ENCODE measurements around the gene TIGD1. TPM values are rescaled to one million over a fixed set of nuclear protein-coding genes. Genes with fewer than 3 reads are reported as not detected.

Gene TIGD1
- total RNA-seq, 1 donor from 2014 or later, result 3.7 TPM

DNA sequence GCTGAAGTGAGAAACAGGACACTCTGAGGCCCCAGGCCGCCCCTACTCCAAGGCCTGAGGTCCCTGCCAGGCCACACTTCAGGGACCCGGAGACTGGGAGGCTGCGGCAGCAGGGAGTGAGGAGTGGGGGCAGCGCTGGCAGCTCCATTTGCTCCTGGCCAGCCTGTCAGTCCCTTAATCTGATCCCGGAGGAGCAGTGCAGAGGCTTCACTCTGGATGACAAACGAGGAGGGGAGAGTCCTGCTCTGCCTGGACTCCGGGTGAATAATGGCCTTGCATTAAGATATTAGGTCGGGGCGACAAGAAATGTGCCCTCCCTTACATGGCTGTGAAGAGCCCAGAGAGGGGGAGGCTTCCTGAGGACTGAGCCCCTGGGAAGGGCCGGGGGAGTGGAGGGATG is 44.5 kb downstream of the TIGD1 start:
- no peak overlapping the region for H3K4me3 ChIP-seq (ENCODE audit: low read length in 3 of 3)
- peaks cover 0 to 13% (median 8%) of the 10 kb centered on the region in 3 donors for H3K27me3 ChIP-seq (ENCODE audit: control insufficient read depth in 3 of 3, insufficient read depth in 3 of 3, low read length in 3 of 3)
- H3K4me1 ChIP-seq (ENCODE audit: control insufficient read depth in 3 of 3, insufficient read depth in 3 of 3, low read length in 3 of 3), result peaks cover 5 to 10% (median 9%) of the 10 kb centered on the region in 3 donors
- no peak overlapping the region for H3K27ac ChIP-seq (ENCODE audit: low read depth, low read length)
- no peaks in the 10 kb centered on the region for H3K9me3 ChIP-seq (ENCODE audit: control insufficient read depth in 3 of 3, low read length in 3 of 3)
- H3K9ac ChIP-seq (ENCODE audit: low read depth in 1 of 3, low read length in 3 of 3), result no peak overlapping the region
- no peaks in the 10 kb centered on the region for H3K36me3 ChIP-seq (ENCODE audit: control insufficient read depth in 3 of 3, insufficient read depth in 3 of 3, low read length in 3 of 3)

DNA sequence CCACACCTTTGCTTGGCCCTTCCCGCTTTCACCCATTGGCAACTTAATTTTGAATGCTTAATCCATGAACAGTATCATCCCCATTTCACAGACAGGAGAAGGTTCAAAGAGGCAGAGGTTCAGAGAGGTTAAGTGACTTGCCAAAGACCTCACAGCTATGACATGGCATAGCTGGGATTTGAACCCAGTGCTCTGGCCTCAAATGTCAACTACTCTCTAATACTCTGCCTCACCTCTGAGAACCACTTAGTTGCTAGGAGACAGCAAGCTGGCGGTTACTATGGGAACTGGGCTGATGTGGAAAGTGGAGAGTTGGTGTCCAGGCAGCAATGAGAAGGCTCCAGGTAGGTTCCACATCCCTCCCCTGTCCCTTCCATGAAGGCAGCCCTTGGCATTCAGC is 45.9 kb downstream of the TIGD1 start:
- Histone ChIP-seq H3K27me3 (ENCODE audit: control insufficient read depth in 3 of 3, insufficient read depth in 3 of 3, low read length in 3 of 3) (peaks cover 0 to 16% (median 8%) of the 10 kb centered on the region in 3 donors), H3K4me3 (ENCODE audit: low read length in 3 of 3) (no peak overlapping the region), H3K9me3 (ENCODE audit: control insufficient read depth in 3 of 3, low read length in 3 of 3) (no peaks in the 10 kb centered on the region)

DNA sequence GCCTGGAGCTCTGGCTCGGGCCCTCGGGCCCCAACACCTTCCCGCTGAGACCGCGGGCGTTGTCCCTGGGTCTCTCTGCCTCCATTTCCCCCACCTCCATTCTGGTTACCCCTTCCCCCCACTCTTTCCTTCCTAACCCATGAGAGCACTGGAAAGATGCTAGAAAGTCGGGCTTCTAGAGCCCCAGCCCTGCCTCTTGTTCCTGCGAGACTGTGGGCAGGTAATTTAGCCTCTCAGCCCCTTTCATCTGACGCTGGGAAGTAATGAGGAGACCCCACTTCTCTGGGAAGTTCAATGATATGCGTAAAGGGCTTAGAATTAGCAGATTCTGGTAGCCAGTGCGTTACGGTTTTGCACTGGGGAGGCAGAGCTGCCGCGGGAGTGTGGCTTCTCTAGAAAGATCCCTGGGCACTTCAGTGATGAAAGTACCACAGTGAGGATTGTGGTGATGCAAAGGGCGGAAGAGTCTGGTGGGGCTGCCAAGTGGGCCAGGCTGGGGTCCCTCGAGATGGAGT is 46.5 kb downstream of the TIGD1 start:
- Histone ChIP-seq H3K27me3 (ENCODE audit: control insufficient read depth in 3 of 3, insufficient read depth in 3 of 3, low read length in 3 of 3) (peaks cover 0 to 16% (median 8%) of the 10 kb centered on the region in 3 donors), H3K9me3 (ENCODE audit: control insufficient read depth in 3 of 3, low read length in 3 of 3) (no peaks in the 10 kb centered on the region), H3K27ac (ENCODE audit: low read depth, low read length) (no peak overlapping the region), H3K4me3 (ENCODE audit: low read length in 3 of 3) (peak overlapping the region in 1 of 3 donors; percentile 61), H3K36me3 (ENCODE audit: control insufficient read depth in 3 of 3, insufficient read depth in 3 of 3, low read length in 3 of 3) (no peaks in the 10 kb centered on the region), H3K4me1 (ENCODE audit: control insufficient read depth in 3 of 3, insufficient read depth in 3 of 3, low read length in 3 of 3) (peaks cover 5 to 10% (median 9%) of the 10 kb centered on the region in 3 donors), H3K9ac (ENCODE audit: low read depth in 1 of 3, low read length in 3 of 3) (no peak overlapping the region)

More for the DNA sequence above, 45.9 kb downstream of the TIGD1 start:
- no peak overlapping the region for H3K9ac ChIP-seq (ENCODE audit: low read depth in 1 of 3, low read length in 3 of 3)
- no peak overlapping the region for H3K27ac ChIP-seq (ENCODE audit: low read depth, low read length)
- H3K4me1 ChIP-seq (ENCODE audit: control insufficient read depth in 3 of 3, insufficient read depth in 3 of 3, low read length in 3 of 3), result peaks cover 5 to 10% (median 9%) of the 10 kb centered on the region in 3 donors
- no peaks in the 10 kb centered on the region for H3K36me3 ChIP-seq (ENCODE audit: control insufficient read depth in 3 of 3, insufficient read depth in 3 of 3, low read length in 3 of 3)

DNA sequence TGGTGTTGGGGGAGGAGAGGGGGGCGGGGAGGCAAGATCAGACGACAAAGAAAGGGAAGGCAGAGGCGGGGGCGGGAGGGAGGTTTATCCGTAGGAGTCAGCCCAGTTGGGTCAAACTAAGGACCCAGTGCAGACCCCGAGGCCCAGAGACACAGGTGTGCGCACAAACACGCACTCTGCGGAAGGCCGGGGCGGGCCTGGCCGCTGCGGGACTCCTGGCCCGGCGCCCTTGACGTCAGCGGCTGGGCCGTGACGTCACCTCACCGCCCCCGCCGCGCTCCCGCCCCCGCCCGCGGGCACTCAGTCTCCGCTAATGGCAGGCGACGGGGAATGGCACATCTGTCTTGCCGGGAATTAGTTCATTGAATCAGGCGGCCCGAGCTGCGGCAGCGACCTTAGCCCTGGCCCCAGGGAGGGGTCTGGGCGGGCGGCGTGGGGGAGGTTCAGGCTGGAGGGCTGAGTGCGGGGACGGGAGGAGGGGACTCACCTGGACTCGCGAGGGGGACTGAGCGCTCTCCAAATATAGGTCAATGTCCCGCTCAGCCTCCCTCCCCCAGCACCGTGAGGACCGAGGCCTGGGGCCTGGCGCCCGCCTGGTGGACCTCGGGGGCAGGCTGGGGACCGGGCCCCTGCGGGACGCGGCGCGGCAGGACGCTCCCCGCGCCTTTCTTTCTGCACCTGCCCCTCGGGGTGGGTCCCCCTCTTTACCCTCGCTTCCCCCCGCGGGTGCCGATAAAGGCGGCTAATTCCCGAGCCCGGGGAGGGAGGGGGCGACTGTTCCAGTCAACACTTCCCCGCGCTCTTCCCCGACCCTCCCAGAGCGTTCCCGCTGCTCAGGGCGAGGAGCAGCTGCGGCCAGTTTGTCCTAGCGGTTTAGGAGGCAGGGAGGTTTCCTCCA is 47.2 kb downstream of the TIGD1 start:
- H3K27ac ChIP-seq (ENCODE audit: low read depth, low read length), result no peak overlapping the region

DNA sequence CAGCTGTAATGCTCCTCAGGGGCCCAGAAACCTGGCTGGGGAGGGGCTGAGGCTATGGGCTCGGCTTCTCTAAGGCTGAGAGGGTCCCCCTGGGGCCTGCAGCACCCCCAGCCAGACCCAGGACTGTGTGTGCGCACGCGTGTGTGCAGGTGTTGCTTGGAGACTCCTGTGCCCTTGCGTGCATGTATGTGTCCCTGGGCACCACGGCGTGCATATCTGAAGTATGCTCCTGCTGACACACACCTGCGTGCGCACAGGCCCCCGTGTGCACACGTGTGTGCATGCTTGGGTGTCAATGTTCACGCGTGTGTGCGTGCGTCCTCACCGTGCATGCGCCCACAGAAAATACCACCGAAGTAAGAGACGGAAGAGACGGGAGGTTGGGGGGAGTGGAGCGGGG is 47.8 kb downstream of the TIGD1 start:
- Histone ChIP-seq H3K27me3 (ENCODE audit: control insufficient read depth in 3 of 3, insufficient read depth in 3 of 3, low read length in 3 of 3) (peaks cover 0 to 18% (median 8%) of the 10 kb centered on the region in 3 donors), H3K9me3 (ENCODE audit: control insufficient read depth in 3 of 3, low read length in 3 of 3) (no peaks in the 10 kb centered on the region), H3K27ac (ENCODE audit: low read depth, low read length) (no peak overlapping the region), H3K36me3 (ENCODE audit: control insufficient read depth in 3 of 3, insufficient read depth in 3 of 3, low read length in 3 of 3) (no peaks in the 10 kb centered on the region), H3K4me1 (ENCODE audit: control insufficient read depth in 3 of 3, insufficient read depth in 3 of 3, low read length in 3 of 3) (peaks cover 5 to 10% (median 9%) of the 10 kb centered on the region in 3 donors), H3K4me3 (ENCODE audit: low read length in 3 of 3) (no peak overlapping the region), H3K9ac (ENCODE audit: low read depth in 1 of 3, low read length in 3 of 3) (no peak overlapping the region)

More for the DNA sequence above, 47.2 kb downstream of the TIGD1 start:
- Histone ChIP-seq H3K4me1 (ENCODE audit: control insufficient read depth in 3 of 3, insufficient read depth in 3 of 3, low read length in 3 of 3) (peaks cover 5 to 10% (median 9%) of the 10 kb centered on the region in 3 donors), H3K4me3 (ENCODE audit: low read length in 3 of 3) (peak overlapping the region in 2 of 3 donors; percentile 27 to 61), H3K27me3 (ENCODE audit: control insufficient read depth in 3 of 3, insufficient read depth in 3 of 3, low read length in 3 of 3) (peaks cover 0 to 18% (median 8%) of the 10 kb centered on the region in 3 donors), H3K9ac (ENCODE audit: low read depth in 1 of 3, low read length in 3 of 3) (peak overlapping the region in 1 of 3 donors; percentile 68), H3K36me3 (ENCODE audit: control insufficient read depth in 3 of 3, insufficient read depth in 3 of 3, low read length in 3 of 3) (no peaks in the 10 kb centered on the region), H3K9me3 (ENCODE audit: control insufficient read depth in 3 of 3, low read length in 3 of 3) (no peaks in the 10 kb centered on the region)

DNA sequence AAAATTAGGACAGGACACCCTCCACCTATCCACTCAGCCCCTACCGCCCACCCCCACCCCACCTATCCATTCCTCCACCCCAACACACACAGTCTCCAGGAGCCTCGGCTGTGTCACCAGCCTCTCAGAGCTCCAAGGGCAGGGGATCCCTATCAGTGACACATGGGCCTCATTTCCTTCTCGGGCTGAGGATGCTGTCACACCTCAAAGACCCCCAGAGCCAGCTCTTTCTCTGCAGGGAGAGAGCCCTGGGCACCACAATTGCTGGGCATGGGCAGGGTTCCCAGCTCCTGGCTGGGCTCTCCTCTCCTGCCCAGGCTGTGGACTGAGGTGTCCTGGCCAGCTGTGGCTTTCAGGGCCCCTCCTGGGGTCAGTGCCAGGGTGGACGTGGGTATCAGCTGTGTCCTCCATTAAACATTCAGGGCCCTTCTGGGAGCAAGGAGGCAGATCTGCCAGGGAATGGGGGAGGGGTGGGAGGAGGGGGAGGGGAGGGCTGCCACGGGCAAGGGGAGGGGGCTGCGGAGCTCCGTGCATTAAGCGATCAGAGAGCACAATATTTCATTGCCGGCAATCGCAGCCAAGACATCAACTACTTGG is 48.5 kb downstream of the TIGD1 start:
- H3K9me3 ChIP-seq (ENCODE audit: control insufficient read depth in 3 of 3, low read length in 3 of 3), result no peaks in the 10 kb centered on the region
- no peak overlapping the region for H3K4me3 ChIP-seq (ENCODE audit: low read length in 3 of 3)
- no peaks in the 10 kb centered on the region for H3K36me3 ChIP-seq (ENCODE audit: control insufficient read depth in 3 of 3, insufficient read depth in 3 of 3, low read length in 3 of 3)
- H3K4me1 ChIP-seq (ENCODE audit: control insufficient read depth in 3 of 3, insufficient read depth in 3 of 3, low read length in 3 of 3), result peaks cover 5 to 10% (median 9%) of the 10 kb centered on the region in 3 donors
- peaks cover 0 to 18% (median 8%) of the 10 kb centered on the region in 3 donors for H3K27me3 ChIP-seq (ENCODE audit: control insufficient read depth in 3 of 3, insufficient read depth in 3 of 3, low read length in 3 of 3)
- no peak overlapping the region for H3K9ac ChIP-seq (ENCODE audit: low read depth in 1 of 3, low read length in 3 of 3)
- no peak overlapping the region for H3K27ac ChIP-seq (ENCODE audit: low read depth, low read length)

DNA sequence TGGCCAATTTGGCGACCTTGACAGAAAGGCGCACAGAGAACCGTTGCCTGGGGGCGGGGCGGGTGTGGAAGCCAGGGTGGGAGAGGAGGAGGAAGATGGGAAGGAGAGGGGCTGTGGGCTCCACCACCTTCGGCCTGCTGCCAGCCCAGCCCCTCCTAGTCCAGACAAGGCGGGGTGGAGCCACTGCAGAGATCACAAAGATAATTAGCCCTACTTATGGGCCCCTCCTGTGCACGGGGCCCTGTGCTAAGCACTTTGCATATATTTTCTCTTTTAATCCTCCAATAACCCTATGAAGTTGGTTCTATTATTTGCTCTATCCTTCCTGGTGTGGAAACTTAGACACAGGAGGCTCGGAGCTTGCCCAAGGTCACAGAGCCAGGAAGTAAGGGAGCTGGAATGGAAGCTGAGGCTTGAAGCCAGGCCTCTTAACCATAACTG is 49.0 kb downstream of the TIGD1 start:
- Histone ChIP-seq H3K27ac (ENCODE audit: low read depth, low read length) (no peak overlapping the region), H3K27me3 (ENCODE audit: control insufficient read depth in 3 of 3, insufficient read depth in 3 of 3, low read length in 3 of 3) (peaks cover 0 to 14% (median 8%) of the 10 kb centered on the region in 3 donors), H3K4me3 (ENCODE audit: low read length in 3 of 3) (no peak overlapping the region), H3K9ac (ENCODE audit: low read depth in 1 of 3, low read length in 3 of 3) (no peak overlapping the region), H3K9me3 (ENCODE audit: control insufficient read depth in 3 of 3, low read length in 3 of 3) (no peaks in the 10 kb centered on the region), H3K4me1 (ENCODE audit: control insufficient read depth in 3 of 3, insufficient read depth in 3 of 3, low read length in 3 of 3) (peaks cover 5 to 10% (median 9%) of the 10 kb centered on the region in 3 donors), H3K36me3 (ENCODE audit: control insufficient read depth in 3 of 3, insufficient read depth in 3 of 3, low read length in 3 of 3) (no peaks in the 10 kb centered on the region)

DNA sequence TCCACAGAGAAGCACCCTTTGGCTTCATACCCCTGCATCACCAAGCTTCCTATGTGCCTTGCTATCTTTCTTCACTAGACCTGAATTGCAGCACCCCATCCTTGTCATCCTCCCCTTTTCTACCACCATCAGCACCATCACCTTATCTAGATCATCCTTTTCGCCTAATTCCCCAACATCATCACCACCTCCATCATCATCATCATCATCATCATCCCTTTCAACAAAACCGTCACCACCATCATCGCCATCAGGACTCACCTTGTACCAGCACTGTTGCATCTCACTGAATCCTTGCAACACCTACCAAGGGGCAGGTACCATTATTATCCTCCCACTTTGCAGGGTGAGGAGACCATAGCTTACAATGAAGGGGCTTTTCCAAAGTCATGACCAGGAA is 51.9 kb downstream of the TIGD1 start:
- Histone ChIP-seq H3K4me3 (ENCODE audit: low read length in 3 of 3) (no peak overlapping the region), H3K9me3 (ENCODE audit: control insufficient read depth in 3 of 3, low read length in 3 of 3) (no peaks in the 10 kb centered on the region), H3K4me1 (ENCODE audit: control insufficient read depth in 3 of 3, insufficient read depth in 3 of 3, low read length in 3 of 3) (peaks cover 3 to 10% (median 8%) of the 10 kb centered on the region in 3 donors), H3K9ac (ENCODE audit: low read depth in 1 of 3, low read length in 3 of 3) (no peak overlapping the region), H3K27me3 (ENCODE audit: control insufficient read depth in 3 of 3, insufficient read depth in 3 of 3, low read length in 3 of 3) (peaks cover 0 to 5% (median 0%) of the 10 kb centered on the region in 3 donors), H3K27ac (ENCODE audit: low read depth, low read length) (no peak overlapping the region), H3K36me3 (ENCODE audit: control insufficient read depth in 3 of 3, insufficient read depth in 3 of 3, low read length in 3 of 3) (no peaks in the 10 kb centered on the region)

Measured in skeletal muscle tissue (tissue), 4 donors.